Lower lobe of right lung (tissue), 2 donors: ENCODE results near the gene INF2. TPM values are rescaled to one million over a fixed set of nuclear protein-coding genes. Genes with fewer than 3 reads are reported as not detected.

ENCODE experiments used
- ATAC-seq, 2 donors: fragments of 200-7000 bp; cut with Tn5 transposase; one replicate each; pipeline ENCODE4 v1.9.1; 2020 to 2022; ENCODE audit warnings: mild to moderate bottlenecking in 2 of 2, moderate library complexity in 2 of 2
- DNase-seq: peaks from one replicate; pipeline ENCODE4 v3.0.0-alpha.2; 2020
- H3K27ac ChIP-seq: fragments of 200-600 bp; one replicate; pipeline ENCODE4 v1.8.0; 2022
- H3K27me3 ChIP-seq: fragments of 200-600 bp; one replicate; pipeline ENCODE4 v1.8.0; 2022; ENCODE audit warnings: low read depth
- H3K36me3 ChIP-seq: fragments of 200-600 bp; one replicate; pipeline ENCODE4 v1.8.0; 2022; ENCODE audit warnings: mild to moderate bottlenecking
- H3K4me1 ChIP-seq: fragments of 200-600 bp; one replicate; pipeline ENCODE4 v1.8.0; 2022
- H3K4me3 ChIP-seq: fragments of 200-600 bp; one replicate; pipeline ENCODE4 v1.8.0; 2022; ENCODE audit warnings: mild to moderate bottlenecking
- H3K9me3 ChIP-seq: fragments of 200-600 bp; one replicate; pipeline ENCODE4 v1.8.0; 2022
- intact Hi-C: fragments of 100-400 bp; cut with DNase I; formaldehyde crosslinking; loops from one replicate; pipeline ENCODE4 v1.11.0; 2022
- total RNA-seq: library from RNA; stranded (reverse); fragmentation: NEBNext Ultra II Directional; extraction: Animal tissue kit (Norgen Biotek cat#: 25700); gene quantifications from one replicate; pipeline ENCODE4 v1.2.1, GENCODE V29; 2021
- TF ChIP-seq, protein P1 (sequence below): fragments of 200-600 bp; IDR thresholded peaks from one replicate; pipeline ENCODE4 v1.8.0; 2022; ENCODE audit warnings: antibody characterized with exemption, mild to moderate bottlenecking
- donor health status: DM: no; HTN: yes; CAD: no; lungs with severe emphysema.

The INF2 gene
- total RNA-seq, 1 donor from 2014 or later: 116 TPM

DNA sequence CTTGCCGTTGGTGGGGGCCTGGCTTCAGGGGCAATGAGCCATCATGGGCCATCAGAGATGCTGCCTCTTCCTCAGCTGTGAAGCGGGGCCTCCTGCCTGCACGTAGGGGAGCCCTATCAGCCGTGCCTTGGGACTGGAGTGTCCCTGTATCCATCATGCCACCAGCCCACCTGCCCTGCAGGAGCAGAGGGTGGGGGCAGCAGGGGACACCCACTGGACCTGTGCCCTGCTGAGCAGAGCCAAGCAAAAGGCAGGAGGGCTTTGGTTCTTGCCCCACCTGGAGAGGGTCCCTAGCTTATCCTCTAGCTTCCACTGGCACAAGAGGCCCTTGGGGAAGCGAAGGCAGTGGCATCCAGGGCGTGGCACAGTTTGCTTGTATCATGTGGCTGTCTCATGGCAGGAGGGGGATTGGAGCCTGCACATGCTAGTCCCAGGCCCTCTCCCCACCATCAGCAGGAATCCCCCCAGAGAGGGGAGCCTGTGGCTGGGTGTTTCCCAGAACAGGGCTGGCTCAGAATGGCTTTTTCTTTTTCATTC is 44.7 kb downstream of the INF2 start:
- H3K4me1 ChIP-seq: peaks cover 35% of the 10 kb centered on the region
- H3K4me3 ChIP-seq: no peak overlapping the region
- intact Hi-C loops: no loop called here
- no peaks in the 10 kb centered on the region for H3K36me3 ChIP-seq
- H3K27ac ChIP-seq: no peak overlapping the region
- TF ChIP-seq, protein P1, sequence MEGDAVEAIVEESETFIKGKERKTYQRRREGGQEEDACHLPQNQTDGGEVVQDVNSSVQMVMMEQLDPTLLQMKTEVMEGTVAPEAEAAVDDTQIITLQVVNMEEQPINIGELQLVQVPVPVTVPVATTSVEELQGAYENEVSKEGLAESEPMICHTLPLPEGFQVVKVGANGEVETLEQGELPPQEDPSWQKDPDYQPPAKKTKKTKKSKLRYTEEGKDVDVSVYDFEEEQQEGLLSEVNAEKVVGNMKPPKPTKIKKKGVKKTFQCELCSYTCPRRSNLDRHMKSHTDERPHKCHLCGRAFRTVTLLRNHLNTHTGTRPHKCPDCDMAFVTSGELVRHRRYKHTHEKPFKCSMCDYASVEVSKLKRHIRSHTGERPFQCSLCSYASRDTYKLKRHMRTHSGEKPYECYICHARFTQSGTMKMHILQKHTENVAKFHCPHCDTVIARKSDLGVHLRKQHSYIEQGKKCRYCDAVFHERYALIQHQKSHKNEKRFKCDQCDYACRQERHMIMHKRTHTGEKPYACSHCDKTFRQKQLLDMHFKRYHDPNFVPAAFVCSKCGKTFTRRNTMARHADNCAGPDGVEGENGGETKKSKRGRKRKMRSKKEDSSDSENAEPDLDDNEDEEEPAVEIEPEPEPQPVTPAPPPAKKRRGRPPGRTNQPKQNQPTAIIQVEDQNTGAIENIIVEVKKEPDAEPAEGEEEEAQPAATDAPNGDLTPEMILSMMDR: no peak
- H3K27me3 ChIP-seq: no peaks in the 10 kb centered on the region
- no peaks in the 10 kb centered on the region for H3K9me3 ChIP-seq
- ATAC-seq: no peak
- no peak for DNase-seq

- DNase-seq: no peak
- H3K4me3 ChIP-seq: no peak overlapping the region
- intact Hi-C loops: no loop called here
- peaks cover 35% of the 10 kb centered on the region for H3K4me1 ChIP-seq
- no peaks in the 10 kb centered on the region for H3K36me3 ChIP-seq
- H3K9me3 ChIP-seq: no peaks in the 10 kb centered on the region
- no peaks in the 10 kb centered on the region for H3K27me3 ChIP-seq
- no peak for ATAC-seq
- H3K27ac ChIP-seq: peak overlapping the region; percentile 77
- TF ChIP-seq, protein P1: no peak
Measured at GRCh38 chr14:104734601-104734990, 45.2 kb downstream of the INF2 start.

DNA sequence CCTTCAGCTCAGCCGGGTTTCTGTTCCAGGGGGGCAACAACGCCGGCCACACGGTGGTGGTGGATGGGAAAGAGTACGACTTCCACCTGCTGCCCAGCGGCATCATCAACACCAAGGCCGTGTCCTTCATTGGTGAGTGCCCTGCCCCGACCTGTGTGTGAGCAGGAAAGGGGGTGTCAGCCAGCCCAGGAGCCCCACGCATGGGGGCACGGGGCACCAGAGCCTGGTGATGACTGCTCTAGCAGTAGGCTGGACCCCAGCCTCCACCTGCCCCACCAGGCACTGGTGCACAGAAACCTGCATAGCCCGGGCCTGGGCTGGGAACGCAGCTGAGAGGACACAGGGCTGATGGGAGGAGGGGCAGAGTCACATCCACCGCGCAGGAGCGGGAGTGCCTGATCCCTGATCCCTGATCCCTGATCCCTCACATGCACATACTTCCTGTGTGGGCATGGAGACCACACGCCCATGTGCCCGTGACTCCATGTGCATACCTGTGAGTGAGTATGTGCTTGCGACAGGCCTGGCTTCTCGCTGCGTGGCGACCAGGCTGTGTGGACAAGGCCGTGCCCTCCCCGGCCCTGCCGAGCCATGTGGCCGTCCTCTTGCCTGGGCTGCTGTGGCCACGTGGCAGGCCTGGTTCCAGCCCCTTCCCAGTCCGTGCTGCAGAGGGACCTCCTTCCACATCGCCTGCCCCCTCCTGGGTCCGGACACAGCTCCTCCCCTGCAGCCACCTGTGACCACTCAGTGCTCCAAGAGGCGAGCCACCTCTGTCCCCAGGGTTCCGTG is 45.8 kb downstream of the INF2 start:
- H3K4me1 ChIP-seq: peaks cover 35% of the 10 kb centered on the region
- ATAC-seq (no peak), DNase-seq (no peak)
- TF ChIP-seq, protein P1: no peak
- no peaks in the 10 kb centered on the region for H3K27me3 ChIP-seq
- intact Hi-C loops: no loop called here
- no peaks in the 10 kb centered on the region for H3K9me3 ChIP-seq
- H3K4me3 ChIP-seq: no peak overlapping the region
- H3K27ac ChIP-seq: peak overlapping the region; percentile 77
- H3K36me3 ChIP-seq: no peaks in the 10 kb centered on the region

DNA sequence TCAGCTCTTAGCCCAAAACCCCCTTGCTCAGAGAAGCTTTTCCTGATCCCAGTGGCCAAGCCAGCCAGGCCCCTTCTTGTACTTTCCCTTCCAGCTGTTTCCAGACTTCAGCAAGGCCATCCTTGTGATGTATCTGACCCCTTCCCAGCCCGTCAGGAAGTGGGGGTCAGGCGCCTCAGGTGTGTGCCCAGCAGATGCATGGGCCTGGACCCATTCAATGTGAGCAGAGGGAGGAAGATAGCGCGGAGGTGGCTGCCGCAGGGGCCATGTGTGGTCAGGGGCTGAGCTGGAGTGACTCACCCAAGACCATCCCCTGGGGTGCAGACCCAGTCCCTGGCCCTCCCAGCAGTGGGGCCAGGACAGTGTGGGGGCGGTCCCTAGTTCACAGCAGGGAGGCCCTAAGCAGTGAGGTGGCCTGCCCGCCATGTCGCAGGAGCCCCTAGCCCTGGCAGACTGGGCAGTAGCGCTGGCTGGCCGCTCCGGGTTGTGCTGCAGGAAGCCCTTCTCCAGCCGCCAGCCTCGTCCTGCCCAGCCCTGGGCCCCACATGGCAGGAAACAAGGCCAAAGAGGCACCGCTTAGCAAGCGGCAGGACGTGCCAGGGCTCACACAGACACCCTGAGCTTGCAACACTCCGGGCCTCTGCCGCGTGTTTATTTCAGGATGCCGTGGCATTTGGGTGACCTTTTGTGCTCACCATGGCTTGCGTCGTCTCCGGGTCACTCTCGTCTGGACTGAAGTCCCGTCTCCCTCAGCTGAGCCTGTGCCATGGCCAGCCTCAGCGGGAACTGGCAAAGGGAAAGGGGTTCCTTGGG is 46.6 kb downstream of the INF2 start:
- peak; percentile 89 for DNase-seq
- no peaks in the 10 kb centered on the region for H3K27me3 ChIP-seq
- H3K36me3 ChIP-seq: no peaks in the 10 kb centered on the region
- TF ChIP-seq, protein P1: no peak
- intact Hi-C loops: no loop called here
- H3K4me1 ChIP-seq: peaks cover 35% of the 10 kb centered on the region
- H3K9me3 ChIP-seq: no peaks in the 10 kb centered on the region
- peak overlapping the region; percentile 77 for H3K27ac ChIP-seq
- ATAC-seq: peak; percentile 78 to 80
- no peak overlapping the region for H3K4me3 ChIP-seq

DNA sequence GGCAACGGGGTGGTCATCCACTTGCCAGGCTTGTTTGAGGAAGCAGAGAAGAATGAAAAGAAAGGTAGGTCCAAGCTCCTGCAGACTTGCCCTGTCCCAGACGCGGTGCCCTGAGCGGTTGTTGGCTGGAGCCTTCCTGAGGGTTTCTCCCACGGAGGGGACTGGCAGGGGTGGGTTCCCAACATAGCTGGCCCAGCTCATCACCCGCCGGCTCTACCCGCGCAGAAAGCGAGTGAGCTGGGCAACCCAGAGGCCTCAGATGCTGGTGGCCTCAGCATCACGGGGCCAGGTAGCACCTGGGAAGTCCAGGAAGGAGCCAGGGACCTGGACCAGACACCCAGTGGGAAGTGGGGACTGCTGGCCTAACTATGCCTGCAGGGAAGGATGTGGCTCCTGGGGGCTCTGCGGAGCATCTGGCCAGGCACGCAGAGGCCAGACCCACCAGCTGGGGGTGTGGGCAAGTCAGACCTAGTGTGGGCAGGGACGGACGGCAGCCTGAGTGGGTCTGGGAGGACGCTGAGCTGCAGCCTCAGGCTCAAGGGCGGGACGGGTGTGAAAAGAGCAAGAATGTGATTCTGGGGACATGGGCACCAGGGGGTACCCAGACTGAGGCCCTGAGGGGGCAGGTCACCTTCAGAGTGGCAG is 49.1 kb downstream of the INF2 start:
- intact Hi-C loops: no loop called here

More for the DNA sequence above, 49.1 kb downstream of the INF2 start:
- Histone ChIP-seq H3K9me3 (no peaks in the 10 kb centered on the region), H3K4me3 (no peak overlapping the region), H3K36me3 (no peaks in the 10 kb centered on the region), H3K4me1 (peaks cover 24% of the 10 kb centered on the region), H3K27me3 (no peaks in the 10 kb centered on the region), H3K27ac (no peak overlapping the region)
- TF ChIP-seq, protein P1: no peak
- ATAC-seq (no peak), DNase-seq (no peak)
